ENCODE results near the gene AP4S1.
A peak's percentile ranks its signal among the peaks of the same experiment; 100 is the strongest.

Gene AP4S1

GRCh38 chr14:31122098-31122611 is 96.7 kb downstream of the AP4S1 start:
- Histone ChIP-seq H3K4me1 (ENCODE audit: insufficient read depth, low read length) (peaks cover 24% of the 10 kb centered on the region), H3K27ac (ENCODE audit: low read depth, low read length) (peak overlapping the region; percentile 47; the same call in 1 of the 2 replicates), H3K27me3 (ENCODE audit: insufficient read depth, low read length) (no peaks in the 10 kb centered on the region), H3K4me3 (ENCODE audit: low read length) (no peak overlapping the region), H3K9me3 (ENCODE audit: insufficient read depth, low read depth, low read length) (no peaks in the 10 kb centered on the region), H3K9ac (ENCODE audit: low read depth, low read length) (no peak overlapping the region), H3K36me3 (ENCODE audit: insufficient read depth, low read length) (peaks cover 85% of the 10 kb centered on the region)
- WGBS, result 94% methylated on average over 8 of the region's 8 CpGs

DNA sequence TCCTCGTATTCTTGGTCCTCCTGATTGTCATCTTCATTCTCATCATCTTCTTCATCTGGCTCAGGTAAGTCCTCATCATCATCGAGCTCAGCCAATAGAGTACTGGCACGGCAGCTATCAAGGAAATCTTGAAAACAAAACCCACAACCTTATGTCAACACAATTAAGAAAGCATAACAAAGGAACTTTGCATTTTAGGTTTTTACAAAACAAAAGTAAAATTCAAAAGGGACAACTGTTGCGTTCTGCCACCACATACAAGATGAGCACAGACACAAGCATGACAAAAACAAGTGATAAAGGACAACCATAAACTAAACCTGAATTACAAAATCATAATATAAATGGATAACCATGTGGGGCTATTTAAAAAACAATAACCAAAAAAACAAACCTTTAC is 97.5 kb downstream of the AP4S1 start:
- H3K27me3 ChIP-seq (ENCODE audit: insufficient read depth, low read length), result no peaks in the 10 kb centered on the region
- no peak overlapping the region for H3K4me3 ChIP-seq (ENCODE audit: low read length)
- peaks cover 24% of the 10 kb centered on the region for H3K4me1 ChIP-seq (ENCODE audit: insufficient read depth, low read length)
- no peak overlapping the region for H3K9ac ChIP-seq (ENCODE audit: low read depth, low read length)
- H3K27ac ChIP-seq (ENCODE audit: low read depth, low read length), result peak overlapping the region; percentile 85; the same call in 1 of the 2 replicates
- 55% methylated on average over 4 of the region's 4 CpGs for WGBS
- peaks cover 85% of the 10 kb centered on the region for H3K36me3 ChIP-seq (ENCODE audit: insufficient read depth, low read length)
- no peaks in the 10 kb centered on the region for H3K9me3 ChIP-seq (ENCODE audit: insufficient read depth, low read depth, low read length)

DNA sequence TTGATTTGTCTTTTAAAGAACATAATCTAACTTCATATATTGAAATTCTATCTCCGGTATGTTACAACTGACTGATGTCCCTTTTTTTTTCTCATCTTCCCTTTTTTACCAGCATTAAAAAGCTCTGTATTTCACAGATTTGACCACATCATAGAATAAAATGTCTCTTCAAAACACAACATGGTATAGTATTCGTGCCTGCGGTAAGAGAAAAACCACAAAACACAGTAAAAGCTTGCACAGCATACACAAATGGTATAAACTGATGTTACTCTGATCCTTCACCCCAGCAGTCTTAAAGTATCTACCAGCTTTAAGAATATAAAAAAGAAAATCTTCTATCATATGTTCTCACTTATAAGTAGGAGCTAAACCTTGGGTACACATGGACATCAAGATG is 98.7 kb downstream of the AP4S1 start:
- Histone ChIP-seq H3K9ac (ENCODE audit: low read depth, low read length) (no peak overlapping the region), H3K27me3 (ENCODE audit: insufficient read depth, low read length) (no peaks in the 10 kb centered on the region), H3K36me3 (ENCODE audit: insufficient read depth, low read length) (peaks cover 86% of the 10 kb centered on the region), H3K4me1 (ENCODE audit: insufficient read depth, low read length) (peaks cover 24% of the 10 kb centered on the region), H3K4me3 (ENCODE audit: low read length) (no peak overlapping the region), H3K9me3 (ENCODE audit: insufficient read depth, low read depth, low read length) (no peaks in the 10 kb centered on the region), H3K27ac (ENCODE audit: low read depth, low read length) (peak overlapping the region; percentile 85; the same call in 1 of the 2 replicates)
- 95% methylated on average over 3 of the region's 3 CpGs for WGBS

DNA sequence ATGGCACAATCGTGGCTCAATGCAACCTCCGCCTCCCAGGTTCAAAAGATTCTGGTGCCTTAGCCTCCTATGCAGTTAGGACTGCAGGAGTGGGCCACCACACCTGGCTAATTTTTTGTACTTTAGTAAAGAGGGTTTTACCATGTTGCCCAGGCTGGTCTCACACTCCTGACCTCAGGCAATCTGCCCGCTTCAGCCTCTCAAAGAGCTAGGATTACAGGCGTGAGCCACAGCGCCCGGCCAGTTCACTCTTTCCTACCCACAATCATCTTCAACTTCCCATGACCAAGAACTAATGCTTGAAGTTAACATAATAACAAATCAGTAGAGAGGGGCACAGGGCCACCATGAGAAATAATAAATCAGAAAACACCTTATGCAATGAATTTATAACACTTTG is 99.8 kb downstream of the AP4S1 start:
- Histone ChIP-seq H3K4me1 (ENCODE audit: insufficient read depth, low read length) (peaks cover 24% of the 10 kb centered on the region), H3K4me3 (ENCODE audit: low read length) (no peak overlapping the region), H3K36me3 (ENCODE audit: insufficient read depth, low read length) (peaks cover 87% of the 10 kb centered on the region), H3K27me3 (ENCODE audit: insufficient read depth, low read length) (no peaks in the 10 kb centered on the region), H3K9me3 (ENCODE audit: insufficient read depth, low read depth, low read length) (no peaks in the 10 kb centered on the region), H3K9ac (ENCODE audit: low read depth, low read length) (no peak overlapping the region), H3K27ac (ENCODE audit: low read depth, low read length) (no peak overlapping the region)
- 95% methylated on average over 6 of the region's 6 CpGs for WGBS

- H3K27me3 ChIP-seq (ENCODE audit: insufficient read depth, low read length), result no peaks in the 10 kb centered on the region
- no peak overlapping the region for H3K27ac ChIP-seq (ENCODE audit: low read depth, low read length)
- H3K9me3 ChIP-seq (ENCODE audit: insufficient read depth, low read depth, low read length), result no peaks in the 10 kb centered on the region
- H3K9ac ChIP-seq (ENCODE audit: low read depth, low read length), result no peak overlapping the region
- WGBS, result 94% methylated on average over 7 of the region's 7 CpGs
- peaks cover 87% of the 10 kb centered on the region for H3K36me3 ChIP-seq (ENCODE audit: insufficient read depth, low read length)
- H3K4me1 ChIP-seq (ENCODE audit: insufficient read depth, low read length), result peaks cover 24% of the 10 kb centered on the region
- H3K4me3 ChIP-seq (ENCODE audit: low read length), result no peak overlapping the region
Measured at GRCh38 chr14:31126680-31127079, 101.2 kb downstream of the AP4S1 start.

DNA sequence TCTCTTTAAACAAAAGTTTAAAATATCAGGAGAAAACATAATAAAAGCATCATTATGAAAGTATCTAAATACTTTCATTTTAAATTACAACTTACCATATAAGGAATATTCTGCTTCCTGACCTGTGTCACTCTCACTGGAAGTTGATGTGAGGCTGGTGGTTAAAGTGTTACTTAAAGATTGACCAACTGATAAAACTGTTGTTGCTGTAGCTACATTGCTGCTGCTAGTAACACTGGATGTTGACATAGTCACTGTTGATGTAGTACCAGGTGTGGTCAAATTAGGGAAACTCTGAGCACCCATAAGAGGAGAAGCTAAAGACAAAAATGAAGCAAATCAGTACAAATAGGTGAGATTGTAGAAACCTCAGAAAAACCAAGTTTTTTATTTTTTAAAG is 102.2 kb downstream of the AP4S1 start:
- no peak overlapping the region for H3K27ac ChIP-seq (ENCODE audit: low read depth, low read length)
- peaks cover 87% of the 10 kb centered on the region for H3K36me3 ChIP-seq (ENCODE audit: insufficient read depth, low read length)
- no peaks in the 10 kb centered on the region for H3K9me3 ChIP-seq (ENCODE audit: insufficient read depth, low read depth, low read length)
- H3K27me3 ChIP-seq (ENCODE audit: insufficient read depth, low read length), result no peaks in the 10 kb centered on the region
- H3K9ac ChIP-seq (ENCODE audit: low read depth, low read length), result no peak overlapping the region
- H3K4me3 ChIP-seq (ENCODE audit: low read length), result no peak overlapping the region
- H3K4me1 ChIP-seq (ENCODE audit: insufficient read depth, low read length), result peaks cover 19% of the 10 kb centered on the region

DNA sequence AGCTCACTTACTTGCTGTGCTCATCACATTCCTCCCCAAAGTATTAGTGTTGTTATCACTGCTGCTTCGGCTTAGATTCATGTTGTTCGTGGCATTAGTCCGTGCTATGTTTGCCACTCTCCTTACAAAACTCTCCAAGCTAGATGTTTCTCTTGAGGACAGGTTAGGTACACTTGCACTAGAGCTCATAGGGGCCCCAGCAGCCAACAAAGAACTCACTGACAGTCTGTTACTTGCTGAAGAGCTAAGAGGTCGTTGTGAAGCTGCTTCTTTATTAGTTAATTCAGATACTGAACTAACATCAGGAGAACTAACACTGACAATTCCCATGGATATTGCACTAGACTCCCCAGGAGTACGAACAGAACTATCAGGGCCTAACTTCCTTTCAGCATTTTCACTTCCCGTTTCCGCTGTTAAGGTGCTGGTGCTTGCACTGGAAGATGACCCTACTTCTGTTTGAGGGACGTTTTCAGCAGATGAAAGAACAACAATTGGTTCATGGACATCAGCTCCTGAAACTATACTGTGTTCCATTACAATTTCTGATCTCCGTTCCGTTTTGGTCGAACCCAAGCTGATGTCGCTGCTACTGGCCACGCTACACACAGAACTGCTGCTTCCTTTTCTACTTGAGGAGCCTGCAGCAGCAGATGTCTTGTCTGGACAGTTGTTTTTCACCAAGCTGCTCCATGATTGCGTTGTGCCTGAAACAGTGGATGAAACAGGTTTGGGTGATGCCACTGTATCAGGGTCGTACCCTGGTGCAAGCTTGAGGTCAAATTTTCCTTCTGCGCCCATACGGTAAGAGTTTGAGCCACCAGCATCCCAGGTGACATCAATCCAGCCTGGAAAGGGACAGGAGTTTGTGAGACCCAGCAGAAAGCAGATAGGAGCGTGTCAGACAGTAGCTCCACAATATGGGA is 103.4 kb downstream of the AP4S1 start:
- Histone ChIP-seq H3K27ac (ENCODE audit: low read depth, low read length) (no peak overlapping the region; the same call in 1 of the 2 replicates), H3K36me3 (ENCODE audit: insufficient read depth, low read length) (peaks cover 88% of the 10 kb centered on the region)
- 95% methylated on average over 18 of the region's 18 CpGs for WGBS

GRCh38 chr14:31133133-31133532 is 107.7 kb downstream of the AP4S1 start:
- peaks cover 95% of the 10 kb centered on the region for H3K36me3 ChIP-seq (ENCODE audit: insufficient read depth, low read length)
- 97% methylated on average over 5 of the region's 6 CpGs for WGBS
- H3K27ac ChIP-seq (ENCODE audit: low read depth, low read length), result no peak overlapping the region
- no peaks in the 10 kb centered on the region for H3K27me3 ChIP-seq (ENCODE audit: insufficient read depth, low read length)
- H3K9me3 ChIP-seq (ENCODE audit: insufficient read depth, low read depth, low read length), result no peaks in the 10 kb centered on the region
- no peak overlapping the region for H3K4me3 ChIP-seq (ENCODE audit: low read length)
- H3K4me1 ChIP-seq (ENCODE audit: insufficient read depth, low read length), result no peaks in the 10 kb centered on the region
- H3K9ac ChIP-seq (ENCODE audit: low read depth, low read length), result no peak overlapping the region

More for the DNA sequence above, 103.4 kb downstream of the AP4S1 start:
- H3K4me1 ChIP-seq (ENCODE audit: insufficient read depth, low read length), result peaks cover 7% of the 10 kb centered on the region
- no peaks in the 10 kb centered on the region for H3K27me3 ChIP-seq (ENCODE audit: insufficient read depth, low read length)
- H3K4me3 ChIP-seq (ENCODE audit: low read length), result no peak overlapping the region
- H3K9me3 ChIP-seq (ENCODE audit: insufficient read depth, low read depth, low read length), result no peaks in the 10 kb centered on the region
- H3K9ac ChIP-seq (ENCODE audit: low read depth, low read length), result no peak overlapping the region

GRCh38 chr14:31137214-31137889 is 111.9 kb downstream of the AP4S1 start:
- peaks cover 95% of the 10 kb centered on the region for H3K36me3 ChIP-seq (ENCODE audit: insufficient read depth, low read length)
- no peak overlapping the region for H3K9ac ChIP-seq (ENCODE audit: low read depth, low read length)
- H3K27ac ChIP-seq (ENCODE audit: low read depth, low read length), result no peak overlapping the region
- 94% methylated on average over 12 of the region's 12 CpGs for WGBS
- no peaks in the 10 kb centered on the region for H3K27me3 ChIP-seq (ENCODE audit: insufficient read depth, low read length)
- no peak overlapping the region for H3K4me3 ChIP-seq (ENCODE audit: low read length)
- no peaks in the 10 kb centered on the region for H3K9me3 ChIP-seq (ENCODE audit: insufficient read depth, low read depth, low read length)
- no peaks in the 10 kb centered on the region for H3K4me1 ChIP-seq (ENCODE audit: insufficient read depth, low read length)

DNA sequence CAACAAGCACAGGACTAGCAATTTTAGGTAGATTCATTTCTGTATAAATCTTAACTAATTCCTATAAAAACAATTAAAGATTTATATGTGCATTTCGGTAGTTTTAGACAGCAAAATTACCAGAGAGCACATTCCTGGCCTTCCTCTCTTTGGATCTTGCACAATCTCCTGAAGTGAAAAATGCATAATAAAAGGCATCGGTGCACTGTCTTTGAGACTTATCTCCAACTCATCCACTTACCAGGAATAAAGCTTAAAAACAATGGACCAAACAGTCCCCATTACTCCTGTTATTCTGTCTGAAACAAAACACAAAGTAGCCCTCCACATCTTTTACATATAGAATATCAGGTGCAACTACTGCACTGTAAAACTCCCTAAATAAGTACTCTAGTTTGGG is 112.9 kb downstream of the AP4S1 start:
- no peaks in the 10 kb centered on the region for H3K9me3 ChIP-seq (ENCODE audit: insufficient read depth, low read depth, low read length)
- H3K9ac ChIP-seq (ENCODE audit: low read depth, low read length), result no peak overlapping the region
- H3K4me3 ChIP-seq (ENCODE audit: low read length), result no peak overlapping the region
- no peak overlapping the region for H3K27ac ChIP-seq (ENCODE audit: low read depth, low read length)
- H3K27me3 ChIP-seq (ENCODE audit: insufficient read depth, low read length), result no peaks in the 10 kb centered on the region
- H3K4me1 ChIP-seq (ENCODE audit: insufficient read depth, low read length), result no peaks in the 10 kb centered on the region
- H3K36me3 ChIP-seq (ENCODE audit: insufficient read depth, low read length), result peaks cover 94% of the 10 kb centered on the region
- 96% methylated on average over 2 of the region's 2 CpGs for WGBS

GRCh38 chr14:31139301-31139847 is 113.9 kb downstream of the AP4S1 start:
- Histone ChIP-seq H3K27ac (ENCODE audit: low read depth, low read length) (no peak overlapping the region), H3K36me3 (ENCODE audit: insufficient read depth, low read length) (peaks cover 94% of the 10 kb centered on the region), H3K4me3 (ENCODE audit: low read length) (no peak overlapping the region), H3K4me1 (ENCODE audit: insufficient read depth, low read length) (no peaks in the 10 kb centered on the region), H3K27me3 (ENCODE audit: insufficient read depth, low read length) (no peaks in the 10 kb centered on the region), H3K9me3 (ENCODE audit: insufficient read depth, low read depth, low read length) (no peaks in the 10 kb centered on the region), H3K9ac (ENCODE audit: low read depth, low read length) (no peak overlapping the region)
- 97% methylated on average over 3 of the region's 4 CpGs for WGBS
